ENCODE data around the gene CDH23.

The CDH23 gene

DNA sequence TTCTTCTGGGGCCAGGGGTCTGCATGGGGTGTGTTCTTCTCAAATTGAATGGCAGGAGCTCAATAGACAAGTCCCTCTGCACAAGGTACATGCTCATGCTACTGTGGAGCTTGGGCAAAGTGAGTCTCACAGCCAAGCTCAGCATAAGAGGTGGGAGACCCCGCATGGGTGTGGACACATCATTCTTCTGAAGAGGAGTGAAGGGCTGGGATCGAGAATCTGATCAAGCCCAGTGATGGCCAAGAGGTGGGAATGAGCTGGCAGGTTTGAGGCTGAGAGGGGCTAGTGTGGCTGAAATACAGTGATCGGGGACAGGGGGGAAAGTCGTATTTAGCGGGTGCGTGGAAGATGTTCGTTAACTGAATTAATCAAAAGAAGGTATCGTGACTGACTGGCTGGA lies 32.6 kb downstream of the CDH23 start:
- TF ChIP-seq CSDC2 (CRISPR knock-in tag; IDR thresholded peaks at IDR 0.05), result no peak
- no peak for ATAC-seq

DNA sequence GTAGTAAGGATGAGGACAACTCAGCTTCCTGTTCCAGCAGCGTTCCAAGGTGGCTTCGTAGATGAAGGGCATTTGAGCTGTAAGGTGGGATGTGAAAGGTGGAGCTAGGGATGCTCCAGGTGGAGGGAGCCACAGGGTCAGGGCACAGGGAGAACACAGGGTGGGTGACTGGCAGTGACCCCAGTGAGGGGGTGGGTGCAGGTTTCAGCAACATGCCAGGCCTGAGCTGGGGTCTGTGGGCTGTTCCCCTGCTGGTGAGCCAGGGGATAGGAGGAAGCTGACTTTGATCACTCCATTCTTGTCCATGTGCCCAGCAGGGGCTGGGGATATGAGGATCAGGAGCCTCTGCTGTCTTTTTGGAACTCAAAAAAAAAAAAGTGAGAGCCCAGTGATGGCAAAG lies 33.2 kb downstream of the CDH23 start:
- TF ChIP-seq ISL1 (CRISPR knock-in tag; IDR thresholded peaks at IDR 0.05), result no peak
- TF ChIP-seq, protein P1, sequence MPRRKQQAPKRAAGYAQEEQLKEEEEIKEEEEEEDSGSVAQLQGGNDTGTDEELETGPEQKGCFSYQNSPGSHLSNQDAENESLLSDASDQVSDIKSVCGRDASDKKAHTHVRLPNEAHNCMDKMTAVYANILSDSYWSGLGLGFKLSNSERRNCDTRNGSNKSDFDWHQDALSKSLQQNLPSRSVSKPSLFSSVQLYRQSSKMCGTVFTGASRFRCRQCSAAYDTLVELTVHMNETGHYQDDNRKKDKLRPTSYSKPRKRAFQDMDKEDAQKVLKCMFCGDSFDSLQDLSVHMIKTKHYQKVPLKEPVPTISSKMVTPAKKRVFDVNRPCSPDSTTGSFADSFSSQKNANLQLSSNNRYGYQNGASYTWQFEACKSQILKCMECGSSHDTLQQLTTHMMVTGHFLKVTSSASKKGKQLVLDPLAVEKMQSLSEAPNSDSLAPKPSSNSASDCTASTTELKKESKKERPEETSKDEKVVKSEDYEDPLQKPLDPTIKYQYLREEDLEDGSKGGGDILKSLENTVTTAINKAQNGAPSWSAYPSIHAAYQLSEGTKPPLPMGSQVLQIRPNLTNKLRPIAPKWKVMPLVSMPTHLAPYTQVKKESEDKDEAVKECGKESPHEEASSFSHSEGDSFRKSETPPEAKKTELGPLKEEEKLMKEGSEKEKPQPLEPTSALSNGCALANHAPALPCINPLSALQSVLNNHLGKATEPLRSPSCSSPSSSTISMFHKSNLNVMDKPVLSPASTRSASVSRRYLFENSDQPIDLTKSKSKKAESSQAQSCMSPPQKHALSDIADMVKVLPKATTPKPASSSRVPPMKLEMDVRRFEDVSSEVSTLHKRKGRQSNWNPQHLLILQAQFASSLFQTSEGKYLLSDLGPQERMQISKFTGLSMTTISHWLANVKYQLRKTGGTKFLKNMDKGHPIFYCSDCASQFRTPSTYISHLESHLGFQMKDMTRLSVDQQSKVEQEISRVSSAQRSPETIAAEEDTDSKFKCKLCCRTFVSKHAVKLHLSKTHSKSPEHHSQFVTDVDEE (CRISPR knock-in tag; IDR thresholded peaks at IDR 0.05), result no peak
- no peak for TF ChIP-seq ZNF70 (CRISPR knock-in tag; IDR thresholded peaks at IDR 0.05)
- TF ChIP-seq OSR1 (CRISPR knock-in tag; IDR thresholded peaks at IDR 0.05), result no peak
- no peak for TF ChIP-seq SNAI2 (CRISPR knock-in tag; IDR thresholded peaks at IDR 0.05)
- no peak for TF ChIP-seq TCF4 (CRISPR knock-in tag; IDR thresholded peaks at IDR 0.05; ENCODE audit: borderline replicate concordance)
- no peak for TF ChIP-seq ZFP30 (CRISPR knock-in tag; IDR thresholded peaks at IDR 0.05)
- TF ChIP-seq TOX (CRISPR knock-in tag; IDR thresholded peaks at IDR 0.05; ENCODE audit: borderline replicate concordance), result no peak
- no peak for TF ChIP-seq RARB (CRISPR knock-in tag; IDR thresholded peaks at IDR 0.05)
- TF ChIP-seq ZFP3 (CRISPR knock-in tag; IDR thresholded peaks at IDR 0.05), result no peak
- no peak for TF ChIP-seq CSRNP3 (CRISPR knock-in tag; IDR thresholded peaks at IDR 0.05)
- TF ChIP-seq, protein P2, sequence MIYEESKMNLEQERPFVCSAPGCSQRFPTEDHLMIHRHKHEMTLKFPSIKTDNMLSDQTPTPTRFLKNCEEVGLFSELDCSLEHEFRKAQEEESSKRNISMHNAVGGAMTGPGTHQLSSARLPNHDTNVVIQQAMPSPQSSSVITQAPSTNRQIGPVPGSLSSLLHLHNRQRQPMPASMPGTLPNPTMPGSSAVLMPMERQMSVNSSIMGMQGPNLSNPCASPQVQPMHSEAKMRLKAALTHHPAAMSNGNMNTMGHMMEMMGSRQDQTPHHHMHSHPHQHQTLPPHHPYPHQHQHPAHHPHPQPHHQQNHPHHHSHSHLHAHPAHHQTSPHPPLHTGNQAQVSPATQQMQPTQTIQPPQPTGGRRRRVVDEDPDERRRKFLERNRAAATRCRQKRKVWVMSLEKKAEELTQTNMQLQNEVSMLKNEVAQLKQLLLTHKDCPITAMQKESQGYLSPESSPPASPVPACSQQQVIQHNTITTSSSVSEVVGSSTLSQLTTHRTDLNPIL (CRISPR knock-in tag; IDR thresholded peaks at IDR 0.05; ENCODE audit: low read depth), result no peak
- TF ChIP-seq, protein P3, sequence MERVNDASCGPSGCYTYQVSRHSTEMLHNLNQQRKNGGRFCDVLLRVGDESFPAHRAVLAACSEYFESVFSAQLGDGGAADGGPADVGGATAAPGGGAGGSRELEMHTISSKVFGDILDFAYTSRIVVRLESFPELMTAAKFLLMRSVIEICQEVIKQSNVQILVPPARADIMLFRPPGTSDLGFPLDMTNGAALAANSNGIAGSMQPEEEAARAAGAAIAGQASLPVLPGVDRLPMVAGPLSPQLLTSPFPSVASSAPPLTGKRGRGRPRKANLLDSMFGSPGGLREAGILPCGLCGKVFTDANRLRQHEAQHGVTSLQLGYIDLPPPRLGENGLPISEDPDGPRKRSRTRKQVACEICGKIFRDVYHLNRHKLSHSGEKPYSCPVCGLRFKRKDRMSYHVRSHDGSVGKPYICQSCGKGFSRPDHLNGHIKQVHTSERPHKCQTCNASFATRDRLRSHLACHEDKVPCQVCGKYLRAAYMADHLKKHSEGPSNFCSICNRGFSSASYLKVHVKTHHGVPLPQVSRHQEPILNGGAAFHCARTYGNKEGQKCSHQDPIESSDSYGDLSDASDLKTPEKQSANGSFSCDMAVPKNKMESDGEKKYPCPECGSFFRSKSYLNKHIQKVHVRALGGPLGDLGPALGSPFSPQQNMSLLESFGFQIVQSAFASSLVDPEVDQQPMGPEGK (CRISPR knock-in tag; IDR thresholded peaks at IDR 0.05; ENCODE audit: borderline replicate concordance), result no peak
- TF ChIP-seq CSDC2 (CRISPR knock-in tag; IDR thresholded peaks at IDR 0.05), result no peak
- no peak for ATAC-seq

- no peak for ATAC-seq
- TF ChIP-seq ZC3H10 (CRISPR knock-in tag; IDR thresholded peaks at IDR 0.05) (no peak), ZFP3 (CRISPR knock-in tag; IDR thresholded peaks at IDR 0.05) (no peak), ZNF565 (CRISPR knock-in tag; conservative IDR thresholded peaks at IDR 0.05; ENCODE audit: low read depth) (no peak), ZNF8 (CRISPR knock-in tag; IDR thresholded peaks at IDR 0.05) (no peak), OSR1 (CRISPR knock-in tag; IDR thresholded peaks at IDR 0.05) (no peak), CSDC2 (CRISPR knock-in tag; IDR thresholded peaks at IDR 0.05) (no peak), TCF4 (CRISPR knock-in tag; IDR thresholded peaks at IDR 0.05; ENCODE audit: borderline replicate concordance) (no peak), BACH2 (CRISPR knock-in tag; IDR thresholded peaks at IDR 0.05; ENCODE audit: borderline replicate concordance) (no peak), SNAI2 (CRISPR knock-in tag; IDR thresholded peaks at IDR 0.05) (no peak), RARB (CRISPR knock-in tag; IDR thresholded peaks at IDR 0.05) (no peak)
- TF ChIP-seq, protein P1 (CRISPR knock-in tag; IDR thresholded peaks at IDR 0.05), result no peak
- TF ChIP-seq, protein P2 (CRISPR knock-in tag; IDR thresholded peaks at IDR 0.05; ENCODE audit: low read depth), result no peak
Observed at GRCh38 chr10:71431239-71432100, 34.8 kb downstream of the CDH23 start.
